AG09319 (cell line): ENCODE data around the gene SELE.

ENCODE experiments used
- DNase-seq: peaks from one replicate; pipeline ENCODE4 v3.0.0-alpha.2; 2010; ENCODE audit warnings: low read depth; ENCODE audit errors: extremely low read depth
- CTCF ChIP-seq: IDR thresholded peaks from 2 replicates; pipeline ENCODE4 v1.5.1; 2011; ENCODE audit warnings: low read depth, mild to moderate bottlenecking, inconsistent platforms, low read length, moderate library complexity

The SELE gene

GRCh38 chr1:169733924-169734323 is at the start of gene SELE:
SELE (minus strand) TSS chr1:169734079; CDS start chr1:169733612, 467 bp downstream.
- no peak for TF ChIP-seq CTCF
- DNase-seq: no peak

- no peak for TF ChIP-seq CTCF
- DNase-seq: no peak
Measured at GRCh38 chr1:169782596-169782995, 48.7 kb upstream of the SELE start.

GRCh38 chr1:169779970-169780369 is 46.1 kb upstream of the SELE start:
- TF ChIP-seq CTCF: no peak
- DNase-seq: no peak

- DNase-seq: no peak
- no peak for TF ChIP-seq CTCF
Measured at GRCh38 chr1:169779150-169779549, 45.3 kb upstream of the SELE start.

GRCh38 chr1:169776440-169776839 is 42.6 kb upstream of the SELE start:
- no peak for TF ChIP-seq CTCF
- no peak for DNase-seq

- no peak for DNase-seq
- no peak for TF ChIP-seq CTCF
Measured at GRCh38 chr1:169768161-169768560, 34.3 kb upstream of the SELE start.

- no peak for DNase-seq
- no peak for TF ChIP-seq CTCF
Measured at GRCh38 chr1:169765580-169766331, 31.9 kb upstream of the SELE start.
